HG03520 (cell line): ENCODE data around the gene GRAMD1A.
"Not testable (repeated sequence)": the region's sequence is repeated elsewhere in the genome, so short reads cannot be mapped to it uniquely, and the experiment has no call there.

Source experiments
- ATAC-seq: cut with Tn5 transposase; IDR thresholded peaks from one replicate; pipeline ENCODE4 v1.9.1; 2021; ENCODE audit warnings: mild to moderate bottlenecking, moderate library complexity; ENCODE audit not compliant: unreplicated experiment

GRAMD1A gene

DNA sequence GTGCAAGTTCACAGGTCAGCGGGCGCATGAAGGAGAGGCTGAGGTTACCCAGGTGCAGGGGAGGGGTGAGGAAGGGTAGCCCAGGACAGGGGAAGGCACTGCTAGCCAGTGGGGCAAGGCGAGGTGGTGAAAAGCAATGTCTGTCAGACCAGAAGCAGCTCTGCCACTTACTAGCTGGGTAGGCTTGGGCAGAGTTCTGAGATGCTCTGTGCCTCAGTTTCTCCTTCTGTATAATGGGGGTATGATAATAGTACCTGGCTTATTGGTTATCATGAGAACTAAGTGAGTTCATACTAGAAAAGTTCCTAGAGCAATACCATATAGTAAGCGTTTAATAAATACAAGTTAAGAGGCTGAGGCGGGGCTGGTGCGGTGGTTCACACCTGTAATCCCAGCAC, 15.8 kb downstream of the GRAMD1A start:
- ATAC-seq: no peak

GRCh38 chr19:35017507-35017906, 17.4 kb downstream of the GRAMD1A start:
- ATAC-seq: no peak

GRCh38 chr19:35018379-35018778, 18.3 kb downstream of the GRAMD1A start:
- no peak for ATAC-seq

DNA sequence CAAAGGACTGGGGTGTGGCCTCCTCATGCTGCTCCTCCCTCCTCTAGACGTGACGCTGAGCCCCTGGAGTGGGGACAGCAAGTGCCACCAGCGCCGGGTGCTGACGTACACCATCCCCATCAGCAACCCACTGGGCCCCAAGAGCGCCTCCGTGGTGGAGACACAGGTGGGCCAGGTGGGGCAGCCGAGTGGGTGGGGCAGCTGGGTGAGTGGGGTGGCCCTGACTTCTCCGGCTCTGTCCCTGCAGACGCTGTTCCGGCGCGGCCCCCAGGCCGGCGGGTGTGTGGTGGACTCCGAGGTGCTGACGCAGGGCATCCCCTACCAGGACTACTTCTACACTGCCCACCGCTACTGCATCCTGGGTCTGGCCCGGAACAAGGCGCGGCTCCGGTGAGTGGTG, 19.0 kb downstream of the GRAMD1A start:
- ATAC-seq: no peak

GRCh38 chr19:35021016-35021415, 20.9 kb downstream of the GRAMD1A start:
- ATAC-seq: no peak

DNA sequence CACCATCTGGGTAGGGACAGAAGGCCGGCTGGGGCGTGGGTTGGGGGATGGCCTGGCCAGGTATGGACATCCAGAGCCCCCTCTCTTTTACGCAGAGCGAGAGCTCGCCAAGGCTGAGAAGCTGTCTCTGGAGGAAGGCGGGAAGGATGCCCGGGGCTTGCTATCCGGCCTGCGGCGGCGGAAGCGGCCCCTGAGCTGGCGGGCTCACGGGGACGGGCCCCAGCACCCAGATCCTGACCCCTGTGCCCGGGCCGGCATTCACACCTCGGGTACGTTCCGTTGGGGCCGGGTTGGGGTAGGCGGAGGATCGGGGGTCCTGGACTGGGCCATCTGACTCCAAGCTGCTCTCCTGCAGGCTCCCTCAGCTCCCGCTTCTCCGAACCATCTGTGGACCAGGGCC, 21.5 kb downstream of the GRAMD1A start:
- no peak for ATAC-seq

- ATAC-seq: no peak
Measured at GRCh38 chr19:35022460-35022859, 22.3 kb downstream of the GRAMD1A start.

DNA sequence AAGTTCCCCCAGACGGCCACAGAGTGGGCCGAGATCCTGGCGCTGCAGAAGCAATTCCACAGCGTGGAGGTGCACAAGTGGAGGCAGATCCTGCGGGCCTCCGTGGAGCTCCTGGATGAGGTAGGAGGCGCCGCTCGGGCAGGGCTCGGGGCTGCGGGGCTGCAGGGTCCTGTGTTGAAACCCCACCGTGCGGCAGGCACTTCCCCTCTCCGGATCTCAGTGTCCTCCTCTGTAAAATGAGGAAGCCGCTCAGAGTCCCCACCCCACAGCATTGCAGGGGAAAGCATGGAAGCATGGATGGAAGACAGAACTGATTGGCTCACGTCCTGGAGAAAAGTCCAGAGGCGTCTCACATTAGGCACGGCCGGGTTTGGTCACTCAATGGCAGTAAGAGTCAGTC, 23.3 kb downstream of the GRAMD1A start:
- ATAC-seq: no peak

- ATAC-seq: no peak
Measured at GRCh38 chr19:35024095-35024494, 24.0 kb downstream of the GRAMD1A start.

DNA sequence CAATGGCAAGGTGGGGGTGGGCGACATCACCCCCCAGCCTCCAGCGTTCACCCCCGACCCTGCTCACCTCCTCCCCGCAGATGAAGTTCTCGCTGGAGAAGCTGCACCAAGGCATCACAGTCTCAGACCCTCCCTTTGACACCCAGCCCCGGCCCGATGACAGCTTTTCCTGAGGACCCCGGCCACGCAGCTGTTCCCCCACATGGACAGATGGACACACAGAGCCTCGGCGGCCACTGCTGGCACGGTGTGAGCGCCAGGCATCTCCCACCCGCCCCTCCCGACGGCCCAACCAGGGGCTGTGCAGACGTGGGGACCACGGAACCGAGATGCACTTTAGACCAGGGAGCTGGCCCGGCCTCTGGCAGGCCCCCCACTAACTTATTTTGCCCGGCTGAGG, 25.8 kb downstream of the GRAMD1A start:
- no peak for ATAC-seq

DNA sequence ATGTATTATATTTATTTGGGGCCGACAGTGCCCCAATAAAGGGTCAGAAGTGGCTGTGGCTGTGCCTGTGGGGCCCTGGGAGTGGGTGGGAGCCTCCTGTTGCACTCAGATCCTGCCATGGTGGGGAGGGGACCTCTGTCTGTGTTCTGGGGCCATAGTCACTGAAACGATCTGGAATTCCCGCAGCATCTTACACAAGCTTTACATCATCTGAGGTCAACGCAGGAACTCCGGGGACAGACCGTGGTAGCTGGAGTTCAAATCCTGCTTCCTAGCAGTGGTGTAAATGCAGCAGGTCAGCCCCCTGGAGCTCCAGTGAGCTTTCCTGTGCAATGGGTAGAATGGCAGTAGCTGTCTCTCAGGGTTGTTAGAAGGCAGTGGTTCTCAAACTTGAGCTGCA, 26.3 kb downstream of the GRAMD1A start:
- ATAC-seq: no peak

GRCh38 chr19:35027009-35027408, 26.9 kb downstream of the GRAMD1A start:
- no peak for ATAC-seq

DNA sequence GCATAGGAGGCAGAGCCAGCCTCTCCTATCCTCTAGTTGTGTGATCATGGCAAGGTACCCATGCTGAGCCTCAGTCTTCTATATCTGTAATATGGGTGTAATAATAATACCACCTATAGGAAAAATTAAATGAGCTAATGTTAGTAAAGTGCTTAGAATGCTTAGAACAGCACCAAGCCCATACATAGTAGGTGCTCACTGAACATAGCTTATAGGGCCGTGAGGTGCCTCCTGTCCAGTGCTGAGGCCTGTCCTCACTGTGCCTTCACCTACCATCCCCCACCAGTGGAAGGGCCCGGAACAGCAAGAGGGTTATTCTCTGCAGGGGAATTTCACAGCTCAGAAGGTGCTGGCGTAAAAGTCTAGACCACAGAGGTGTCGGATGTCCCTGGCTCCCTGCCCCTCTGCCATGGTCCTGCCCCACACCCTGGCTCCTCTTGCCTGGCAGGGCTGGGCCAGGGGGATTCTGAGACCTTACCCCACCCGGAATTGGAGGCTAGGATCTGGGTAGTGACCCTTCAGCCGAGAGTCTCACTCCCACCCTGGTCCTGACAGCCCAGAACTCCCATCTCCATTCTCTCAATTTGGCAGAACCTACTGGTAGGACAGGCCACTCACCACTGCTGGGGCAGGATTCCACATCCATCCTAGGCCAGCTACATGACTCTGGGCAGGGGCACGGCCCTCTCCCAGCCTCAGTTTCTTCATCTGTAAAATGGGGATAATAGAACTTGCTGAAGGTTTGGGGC, 27.9 kb downstream of the GRAMD1A start:
- ATAC-seq: no peak

DNA sequence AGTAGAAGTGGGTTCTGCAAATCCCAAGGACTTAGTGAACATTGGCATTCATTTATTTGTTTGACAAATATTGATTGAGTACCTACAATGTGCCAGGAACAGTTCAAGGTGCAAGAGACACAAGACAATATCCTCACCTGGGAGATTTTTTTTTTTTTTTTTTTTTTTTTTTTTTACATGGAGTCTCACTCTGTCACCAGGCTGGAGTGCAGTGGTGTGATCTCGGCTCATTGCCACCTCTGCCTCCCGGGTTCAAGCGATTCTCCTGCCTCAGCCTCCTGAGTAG, 28.4 kb downstream of the GRAMD1A start:
- not testable (repeated sequence) for ATAC-seq

DNA sequence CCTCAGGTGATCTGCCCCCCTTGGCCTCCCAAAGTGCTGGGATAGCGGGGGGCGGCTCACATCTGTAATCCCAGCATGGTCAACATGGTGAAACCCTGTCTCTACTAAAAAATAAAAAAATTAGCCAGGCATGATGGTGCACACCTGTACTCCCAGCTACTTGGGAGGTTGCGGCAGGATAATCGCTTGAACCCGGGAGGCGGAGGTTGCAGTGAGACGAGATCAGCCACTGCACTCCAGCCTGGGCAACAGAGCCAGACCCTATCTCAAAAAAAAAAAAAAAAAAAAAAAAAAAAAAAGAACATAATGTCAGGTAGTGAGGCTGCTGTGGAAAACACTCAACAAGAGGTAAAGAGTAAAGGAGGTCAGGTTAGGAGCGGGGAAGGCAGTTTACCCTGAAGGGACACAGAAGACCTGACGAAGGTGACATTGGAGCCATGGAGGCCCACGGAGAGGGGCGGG, 29.2 kb downstream of the GRAMD1A start:
- not testable (repeated sequence) for ATAC-seq

- no peak for ATAC-seq
Measured at GRCh38 chr19:35029737-35030256, 29.7 kb downstream of the GRAMD1A start.

- ATAC-seq: no peak
Measured at GRCh38 chr19:35030257-35031071, 30.3 kb downstream of the GRAMD1A start, which contains the start of gene SCN1B. Gene SCN1B (plus strand): TSS chr19:35030470. CDS start chr19:35030821, 351 bp downstream.

GRCh38 chr19:35031072-35031881, 31.2 kb downstream of the GRAMD1A start:
- no peak for ATAC-seq

GRCh38 chr19:35032356-35032865, 32.3 kb downstream of the GRAMD1A start:
- no peak for ATAC-seq

GRCh38 chr19:35033067-35034004, 33.2 kb downstream of the GRAMD1A start:
- no peak for ATAC-seq
